HG03432 (cell line): Measurements from ENCODE around the gene CFAP45.

ENCODE experiments used
- ATAC-seq: cut with Tn5 transposase; IDR thresholded peaks from one replicate; pipeline ENCODE4 v1.9.1; 2021; ENCODE audit warnings: mild to moderate bottlenecking, moderate library complexity; ENCODE audit not compliant: unreplicated experiment

Gene CFAP45

GRCh38 chr1:159937054-159937750, 37.2 kb upstream of the CFAP45 start:
- ATAC-seq, result no peak

DNA sequence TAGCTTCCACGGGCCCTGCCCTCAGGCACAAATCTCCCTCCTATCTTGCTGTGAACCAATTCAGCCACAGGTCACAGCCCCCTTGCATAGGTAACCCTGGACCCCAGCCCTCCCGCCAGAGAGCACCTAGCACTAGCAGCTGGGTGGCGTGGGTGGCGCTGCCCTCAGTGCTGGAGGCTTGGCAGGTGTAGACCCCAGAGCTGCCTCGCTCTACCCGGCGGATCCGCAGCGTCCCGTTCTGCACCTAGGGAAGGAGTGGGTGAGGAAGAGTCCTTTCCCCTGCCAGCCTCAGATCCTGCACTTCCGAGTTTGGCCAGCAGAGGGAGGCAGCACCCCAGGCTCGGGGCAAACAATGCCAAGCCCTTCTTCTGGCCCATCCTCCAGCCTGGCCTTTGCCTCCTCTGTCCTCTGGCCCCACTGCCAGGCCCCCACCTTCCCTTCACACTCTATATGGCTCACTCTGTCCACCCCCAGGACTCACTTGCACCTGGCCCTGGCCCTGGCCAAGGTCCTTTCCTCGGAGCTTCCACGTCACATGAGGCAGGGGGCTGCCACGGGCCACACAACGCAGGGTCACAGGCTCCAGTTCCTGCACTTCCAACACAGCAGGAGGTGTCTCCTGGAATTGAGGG, 36.4 kb upstream of the CFAP45 start:
- ATAC-seq, result peak; percentile 44

DNA sequence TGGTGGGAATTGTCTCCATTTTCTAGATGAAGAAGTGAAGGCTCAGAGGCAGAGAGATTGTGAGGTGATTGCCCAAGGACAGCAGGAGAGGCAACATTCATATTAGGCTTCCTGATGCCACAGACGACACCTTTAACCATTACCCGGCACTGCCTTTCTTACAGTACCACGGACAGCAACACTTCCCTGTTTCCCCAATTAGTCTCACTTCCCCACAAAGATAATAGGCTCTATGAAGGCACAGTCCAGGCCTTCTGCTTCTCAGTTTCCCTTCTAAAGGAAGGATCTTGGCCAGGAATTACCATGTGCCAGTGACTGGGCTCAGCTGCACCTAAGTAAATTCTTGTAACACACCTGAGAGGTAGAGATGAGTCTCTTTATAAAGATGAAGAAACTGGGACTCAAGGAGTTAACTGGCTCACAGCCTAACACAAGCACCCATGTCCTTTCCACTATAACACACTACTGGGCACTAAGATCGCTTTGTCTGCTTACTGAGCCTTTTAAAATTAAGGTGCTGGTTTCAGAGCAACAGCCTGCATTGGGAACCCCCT, 35.8 kb upstream of the CFAP45 start:
- no peak for ATAC-seq

- no peak for ATAC-seq
These were observed 35.3 kb upstream of the CFAP45 start for GRCh38 chr1:159935305-159935704.

DNA sequence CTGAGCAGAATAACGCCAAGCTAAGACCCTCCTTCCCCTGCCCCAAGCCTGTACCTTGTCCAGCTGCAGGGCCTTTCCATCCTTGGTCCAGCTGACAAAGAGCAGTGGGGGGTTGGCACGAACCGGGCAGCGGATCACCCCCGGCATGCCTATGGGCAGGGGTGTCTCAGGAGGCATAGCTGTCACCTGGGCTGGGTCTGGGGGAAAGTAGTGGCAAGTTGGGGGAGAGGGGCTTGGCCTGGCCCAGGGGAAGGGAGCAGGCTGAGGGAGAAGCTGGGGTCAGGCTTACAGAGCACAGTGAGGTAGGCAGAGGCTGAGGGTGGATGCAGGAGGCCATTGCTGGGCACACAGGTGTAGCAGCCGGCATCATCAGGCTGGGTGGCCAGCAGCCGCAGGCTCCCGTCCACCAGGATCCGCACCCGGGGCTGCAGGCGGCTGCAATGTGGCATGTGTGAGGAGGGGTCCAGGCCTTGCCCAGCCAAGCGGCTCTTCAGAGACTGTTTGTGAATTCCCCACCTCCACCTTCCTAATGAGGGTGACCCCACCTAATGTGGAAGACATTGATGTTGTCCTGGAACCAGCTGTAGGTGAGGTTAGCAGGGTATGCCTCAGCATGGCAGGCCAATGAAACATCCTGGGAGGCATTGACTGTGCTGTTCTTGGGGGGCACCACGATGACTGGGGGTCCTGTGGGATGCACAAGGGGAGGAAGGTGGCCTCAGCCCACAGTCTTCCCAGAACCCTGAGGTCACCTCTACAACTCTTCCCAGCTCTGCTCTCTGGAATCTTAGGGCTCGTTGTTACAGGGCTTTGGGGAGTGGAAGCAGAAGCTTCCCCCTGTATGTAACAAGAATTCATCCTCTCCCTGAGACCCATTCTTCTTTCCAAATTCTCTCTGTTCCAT, 34.4 kb upstream of the CFAP45 start:
- ATAC-seq, result no peak

DNA sequence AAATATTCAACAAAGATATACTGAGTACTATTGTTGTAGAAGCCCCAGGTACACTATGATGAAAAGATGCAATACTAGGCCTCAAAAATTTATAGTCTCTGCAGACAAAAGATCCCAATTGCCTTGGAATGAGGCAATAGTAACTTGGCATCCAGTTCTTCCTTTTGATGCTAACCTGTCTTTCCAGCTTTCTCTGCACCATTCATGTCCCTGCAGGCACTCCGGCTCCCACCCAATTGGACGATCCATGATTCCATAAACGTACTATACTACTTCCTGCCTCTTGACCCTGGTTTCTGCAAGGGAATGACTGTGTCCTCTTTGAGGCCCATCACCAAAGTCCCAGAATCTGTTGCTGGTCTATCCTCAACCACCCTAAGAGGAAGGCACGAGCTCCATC, 33.4 kb upstream of the CFAP45 start:
- no peak for ATAC-seq

DNA sequence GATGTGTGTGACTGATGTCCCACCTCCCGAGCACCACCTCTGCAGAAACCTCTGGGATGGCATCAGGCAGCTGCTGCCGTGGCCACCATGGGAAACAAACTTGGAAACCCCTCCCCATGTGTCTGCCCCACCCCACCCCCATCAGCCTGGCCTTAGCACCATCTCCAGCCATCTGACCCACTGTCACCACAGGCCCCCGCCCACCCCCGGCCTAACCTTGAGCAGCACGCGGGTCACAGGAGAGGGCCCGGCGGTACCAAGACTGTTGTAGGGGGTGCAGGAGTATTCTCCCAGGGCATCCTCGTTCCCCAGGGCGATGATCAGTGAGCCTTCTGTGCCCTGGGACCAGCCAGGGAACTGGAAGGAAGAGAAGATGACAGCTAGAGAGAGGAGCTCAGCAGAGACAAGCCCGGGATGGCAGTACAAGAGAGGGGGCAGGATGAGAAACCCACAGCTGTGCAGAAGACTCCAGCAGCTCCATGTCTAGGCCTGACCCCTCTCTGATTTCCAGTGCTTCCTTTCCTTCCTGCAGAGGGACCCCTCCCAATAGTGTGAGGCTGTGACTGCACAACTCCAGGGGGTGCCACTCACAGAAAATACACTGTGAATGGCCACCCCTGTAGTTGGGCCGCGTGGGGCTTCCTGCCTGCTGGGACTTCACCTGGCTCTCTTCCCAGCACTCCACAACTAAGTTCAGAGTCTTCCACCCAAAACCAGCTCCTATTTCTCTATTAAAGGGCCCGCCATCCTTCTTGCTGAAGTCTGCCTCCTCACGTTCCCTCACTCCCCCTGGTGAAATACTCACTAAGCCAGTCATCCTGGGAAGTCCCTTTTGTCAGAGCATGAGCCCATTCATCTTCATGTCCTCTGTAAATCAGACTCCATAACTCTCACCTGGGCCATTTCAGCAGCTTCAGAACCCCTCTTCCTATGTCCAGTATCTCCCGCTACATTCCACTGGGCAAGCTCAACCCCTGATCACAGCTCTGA, 32.6 kb upstream of the CFAP45 start:
- ATAC-seq, result no peak

- ATAC-seq, result no peak
These were observed 31.8 kb upstream of the CFAP45 start for GRCh38 chr1:159931795-159932173.

GRCh38 chr1:159931101-159931794, 31.3 kb upstream of the CFAP45 start:
- ATAC-seq, result no peak

DNA sequence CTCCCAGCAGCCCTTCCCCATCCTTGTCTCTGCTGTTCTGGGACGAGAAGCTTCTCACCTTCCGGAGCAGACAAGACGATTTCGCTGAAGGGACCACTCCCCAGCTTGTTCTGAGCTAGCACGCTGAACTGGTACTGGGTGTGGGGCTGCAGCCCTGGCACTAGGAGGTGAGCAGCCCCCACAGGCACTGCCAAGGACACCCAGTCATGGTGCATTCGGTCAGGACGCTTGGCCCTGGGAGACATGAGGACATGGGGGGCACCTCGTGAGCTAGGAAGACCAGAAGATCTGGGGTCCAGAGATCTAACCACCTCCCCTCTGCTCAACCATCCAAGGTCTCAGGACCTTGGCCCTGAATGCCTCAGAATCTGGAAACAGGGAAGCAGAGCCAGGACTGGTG, 30.7 kb upstream of the CFAP45 start:
- ATAC-seq, result no peak

- ATAC-seq, result no peak
These were observed 30.3 kb upstream of the CFAP45 start for GRCh38 chr1:159930216-159930615.

GRCh38 chr1:159929155-159930051, 29.4 kb upstream of the CFAP45 start:
- no peak for ATAC-seq

DNA sequence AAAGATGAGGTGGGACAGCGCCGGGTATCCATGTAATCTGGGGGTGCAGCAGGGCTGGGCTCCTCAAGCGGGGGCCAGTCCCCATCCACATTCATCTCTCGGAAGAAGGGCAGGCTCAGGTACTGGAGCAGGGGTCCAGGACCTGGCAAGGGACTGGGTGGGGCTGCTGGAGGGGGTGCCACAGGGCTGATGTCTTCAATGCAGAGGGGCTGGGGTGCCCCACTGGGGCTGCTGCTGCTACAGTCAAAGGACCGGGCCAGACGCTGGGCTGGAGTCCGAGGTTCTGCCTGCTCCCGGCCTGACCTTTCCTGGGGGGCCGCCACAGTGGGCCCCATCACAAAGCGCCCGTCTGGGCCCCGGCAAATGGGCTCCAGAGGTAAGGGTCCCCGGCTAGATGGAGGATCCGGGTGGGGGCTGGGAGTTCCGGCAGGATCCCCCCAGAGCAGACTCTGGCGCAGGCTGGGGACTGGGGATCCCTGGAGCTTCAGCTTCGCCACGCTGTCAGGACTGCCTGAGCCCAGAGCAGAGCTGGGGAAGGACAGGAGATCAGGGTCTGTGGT, 28.6 kb upstream of the CFAP45 start:
- ATAC-seq, result no peak

DNA sequence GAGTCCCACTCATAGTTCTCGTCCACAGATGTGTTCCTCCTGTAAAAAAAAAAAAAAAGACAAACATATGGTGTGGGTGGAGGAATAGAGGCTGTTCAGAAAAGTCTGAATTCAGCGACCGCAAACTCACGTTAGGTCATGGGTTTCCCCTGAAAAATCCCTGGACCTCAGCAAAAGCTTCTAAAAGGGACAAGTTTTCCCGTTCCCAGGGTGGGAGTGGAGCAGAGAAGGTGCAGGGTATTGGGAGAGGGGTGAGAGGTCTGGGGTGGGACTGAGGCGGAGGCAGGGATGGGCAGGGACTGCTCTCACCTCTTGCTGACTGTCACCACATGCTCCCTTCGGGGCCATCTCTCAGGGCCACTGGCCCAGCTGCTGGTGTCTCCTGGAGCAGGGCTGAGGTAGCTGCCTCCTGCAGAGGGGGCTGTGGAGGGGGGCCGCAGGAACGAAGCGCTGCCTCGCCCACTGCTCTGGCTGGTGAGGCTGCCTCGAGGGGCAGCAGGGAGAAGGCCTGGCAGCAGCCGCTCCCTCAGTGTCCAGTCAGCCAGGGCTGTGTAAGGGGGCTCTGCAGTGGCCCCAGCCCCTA, 28.0 kb upstream of the CFAP45 start:
- ATAC-seq, result no peak

- ATAC-seq, result no peak
These were observed 27.4 kb upstream of the CFAP45 start for GRCh38 chr1:159927211-159927848.

- peak; percentile 1 for ATAC-seq
These were observed 25.7 kb upstream of the CFAP45 start for GRCh38 chr1:159925719-159926078.
